GM23248 (cell line): Measurements from ENCODE around the gene PPP1R1C.

Experiments used
- EZH2 ChIP-seq: fragments of 200-600 bp; sonication (generic); IDR thresholded peaks from 2 replicates; pipeline ENCODE4 v1.6.1; 2018; ENCODE audit warnings: antibody characterized with exemption, mild to moderate bottlenecking; ENCODE audit not compliant: insufficient read depth, poor library complexity, severe bottlenecking
- EZH2phosphoT487 ChIP-seq: fragments of 200-600 bp; sonication (generic); IDR thresholded peaks from 2 replicates; pipeline ENCODE4 v1.6.1; 2018; ENCODE audit warnings: antibody characterized with exemption, moderate library complexity, mild to moderate bottlenecking, low read depth; ENCODE audit not compliant: insufficient read depth

DNA sequence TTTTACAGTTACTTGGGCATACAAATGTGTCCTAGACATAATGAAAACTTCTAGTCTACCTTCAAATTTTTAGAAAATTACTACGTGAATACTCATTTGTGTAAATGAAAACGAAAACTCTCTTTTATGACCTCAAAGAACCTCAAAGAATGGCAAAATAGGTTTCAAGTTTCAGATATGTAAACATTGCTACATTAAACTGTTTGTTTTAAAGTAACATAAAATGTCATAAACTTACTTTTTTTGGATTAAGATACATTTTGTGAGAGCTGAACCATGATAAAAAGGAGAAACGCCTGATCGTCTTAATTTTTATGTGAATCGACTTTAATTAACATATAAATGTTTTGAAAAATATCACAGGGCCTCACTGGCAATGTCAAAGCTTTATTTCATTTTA lies 91.4 kb downstream of the PPP1R1C start:
- TF ChIP-seq EZH2 (no peak), EZH2phosphoT487 (no peak)
